Liver (tissue), 3 donors: Measurements from ENCODE around the gene NAV2.

ENCODE experiments used
- CTCF ChIP-seq: fragments of 150-350 bp; IDR thresholded peaks from 2 replicates; pipeline ENCODE4 v1.5.1; 2017; ENCODE audit warnings: improper control_type of control experiment, low read depth, low read length; ENCODE audit not compliant: missing input control
- EGR1 ChIP-seq, 2 donors: IDR thresholded peaks; 2 replicates each; pipeline ENCODE4 v1.6.1; 2016 to 2018; ENCODE audit warnings: antibody characterized with exemption in 2 of 2, low read depth in 2 of 2
- FOXA1 ChIP-seq: IDR thresholded peaks from 2 replicates; pipeline ENCODE4 v1.6.1; 2016; ENCODE audit warnings: antibody characterized with exemption
- GABPA ChIP-seq, 2 donors: IDR thresholded peaks in 1 of 2; conservative IDR thresholded peaks in 1 of 2; 2 replicates each; pipeline ENCODE4 v1.6.1; 2016; ENCODE audit warnings: antibody characterized with exemption in 2 of 2, mild to moderate bottlenecking in 1 of 2, moderate library complexity in 1 of 2
- HNF4A ChIP-seq, 2 donors: conservative IDR thresholded peaks; 2 replicates each; pipeline ENCODE4 v1.6.1; 2016; ENCODE audit warnings: antibody characterized with exemption in 2 of 2, mild to moderate bottlenecking in 2 of 2
- JUND ChIP-seq, 2 donors: IDR thresholded peaks; 2 replicates each; pipeline ENCODE4 v1.6.1; 2016; ENCODE audit warnings: antibody characterized with exemption in 2 of 2
- NR2F2 ChIP-seq: IDR thresholded peaks from 2 replicates; pipeline ENCODE4 v1.6.1; 2016; ENCODE audit warnings: antibody characterized with exemption
- RAD21 ChIP-seq, 2 donors: IDR thresholded peaks; 2 replicates each; pipeline ENCODE4 v1.6.1; 2016; ENCODE audit warnings: antibody characterized with exemption in 2 of 2, mild to moderate bottlenecking in 2 of 2
- SP1 ChIP-seq: IDR thresholded peaks from 2 replicates; pipeline ENCODE4 v1.6.1; 2018; ENCODE audit warnings: antibody characterized with exemption, mild to moderate bottlenecking
- TAF1 ChIP-seq: conservative IDR thresholded peaks from 2 replicates; pipeline ENCODE4 v1.6.1; 2016; ENCODE audit warnings: antibody characterized with exemption, mild to moderate bottlenecking
- TF ChIP-seq, protein P1 (sequence below): IDR thresholded peaks from 2 replicates; pipeline ENCODE4 v1.6.1; 2016; ENCODE audit warnings: antibody characterized with exemption, mild to moderate bottlenecking
- donor health status: healthy.
- donor health status: healthy.

- TF ChIP-seq RAD21 (IDR thresholded peaks at IDR 0.05) (no peak), JUND (IDR thresholded peaks at IDR 0.05) (no peak), CTCF (no peak), NR2F2 (no peak), TAF1 (no peak), GABPA (IDR thresholded peaks at IDR 0.05 in 1 of 2, conservative IDR thresholded peaks at IDR 0.05 in 1 of 2) (no peak), SP1 (no peak), EGR1 (IDR thresholded peaks at IDR 0.05; ENCODE audit: low read depth in 2 of 2) (no peak), FOXA1 (no peak), HNF4A (conservative IDR thresholded peaks at IDR 0.05) (no peak)
- TF ChIP-seq, protein P1, sequence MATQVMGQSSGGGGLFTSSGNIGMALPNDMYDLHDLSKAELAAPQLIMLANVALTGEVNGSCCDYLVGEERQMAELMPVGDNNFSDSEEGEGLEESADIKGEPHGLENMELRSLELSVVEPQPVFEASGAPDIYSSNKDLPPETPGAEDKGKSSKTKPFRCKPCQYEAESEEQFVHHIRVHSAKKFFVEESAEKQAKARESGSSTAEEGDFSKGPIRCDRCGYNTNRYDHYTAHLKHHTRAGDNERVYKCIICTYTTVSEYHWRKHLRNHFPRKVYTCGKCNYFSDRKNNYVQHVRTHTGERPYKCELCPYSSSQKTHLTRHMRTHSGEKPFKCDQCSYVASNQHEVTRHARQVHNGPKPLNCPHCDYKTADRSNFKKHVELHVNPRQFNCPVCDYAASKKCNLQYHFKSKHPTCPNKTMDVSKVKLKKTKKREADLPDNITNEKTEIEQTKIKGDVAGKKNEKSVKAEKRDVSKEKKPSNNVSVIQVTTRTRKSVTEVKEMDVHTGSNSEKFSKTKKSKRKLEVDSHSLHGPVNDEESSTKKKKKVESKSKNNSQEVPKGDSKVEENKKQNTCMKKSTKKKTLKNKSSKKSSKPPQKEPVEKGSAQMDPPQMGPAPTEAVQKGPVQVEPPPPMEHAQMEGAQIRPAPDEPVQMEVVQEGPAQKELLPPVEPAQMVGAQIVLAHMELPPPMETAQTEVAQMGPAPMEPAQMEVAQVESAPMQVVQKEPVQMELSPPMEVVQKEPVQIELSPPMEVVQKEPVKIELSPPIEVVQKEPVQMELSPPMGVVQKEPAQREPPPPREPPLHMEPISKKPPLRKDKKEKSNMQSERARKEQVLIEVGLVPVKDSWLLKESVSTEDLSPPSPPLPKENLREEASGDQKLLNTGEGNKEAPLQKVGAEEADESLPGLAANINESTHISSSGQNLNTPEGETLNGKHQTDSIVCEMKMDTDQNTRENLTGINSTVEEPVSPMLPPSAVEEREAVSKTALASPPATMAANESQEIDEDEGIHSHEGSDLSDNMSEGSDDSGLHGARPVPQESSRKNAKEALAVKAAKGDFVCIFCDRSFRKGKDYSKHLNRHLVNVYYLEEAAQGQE, result no peak
These were observed 406.7 kb downstream of the NAV2 start for GRCh38 chr11:20119315-20119714.
